Iris pigment epithelial cell (primary cell): ENCODE data around the gene COL5A2.

Experiments used
- DNase-seq: peaks from one replicate; pipeline ENCODE4 v3.0.0-alpha.2; 2011; ENCODE audit warnings: low read depth

COL5A2 gene

GRCh38 chr2:189147361-189147760 lies 32.2 kb downstream of the COL5A2 start:
- DNase-seq, result peak; percentile 44

DNA sequence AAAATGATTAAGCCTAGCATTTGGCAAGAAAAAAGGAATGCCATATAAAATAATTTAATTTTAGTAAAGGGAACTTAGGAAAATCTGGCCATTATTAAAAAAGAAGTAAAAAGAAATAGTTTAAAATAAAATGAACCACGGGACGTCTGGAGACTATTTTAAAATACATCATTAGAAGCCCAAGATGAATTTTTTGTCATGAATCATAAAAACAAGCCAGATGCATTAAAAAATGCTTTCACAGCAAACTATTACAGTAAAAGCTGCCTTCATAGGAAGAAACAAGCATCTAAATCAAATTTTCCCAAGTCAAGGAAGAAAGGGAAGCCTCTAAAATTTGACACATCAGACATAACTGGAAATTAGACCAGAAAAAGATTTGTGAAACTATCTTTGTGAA lies 33.0 kb downstream of the COL5A2 start:
- no peak for DNase-seq

- peak; percentile 42 for DNase-seq
Measured at GRCh38 chr2:189144700-189145211, 34.8 kb downstream of the COL5A2 start.

DNA sequence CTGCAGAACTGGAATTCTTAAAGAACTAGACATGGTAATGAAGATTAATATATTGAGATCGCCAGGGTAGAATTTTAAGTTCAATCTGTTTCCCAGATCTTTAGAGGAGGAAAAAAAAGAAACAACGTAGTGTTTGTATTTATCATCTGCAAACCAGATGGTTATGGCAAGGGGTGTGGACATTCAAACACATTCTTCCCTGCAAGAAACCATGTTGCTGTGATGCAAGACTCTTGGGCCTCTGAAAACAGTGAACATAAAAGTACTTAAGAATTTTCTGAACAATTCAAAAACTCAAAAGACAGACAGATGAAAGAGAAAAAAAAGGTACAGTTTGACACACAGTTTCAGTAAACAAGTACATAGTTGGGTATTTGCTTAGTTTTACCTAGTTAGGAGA lies 35.6 kb downstream of the COL5A2 start:
- peak; percentile 92 for DNase-seq

DNA sequence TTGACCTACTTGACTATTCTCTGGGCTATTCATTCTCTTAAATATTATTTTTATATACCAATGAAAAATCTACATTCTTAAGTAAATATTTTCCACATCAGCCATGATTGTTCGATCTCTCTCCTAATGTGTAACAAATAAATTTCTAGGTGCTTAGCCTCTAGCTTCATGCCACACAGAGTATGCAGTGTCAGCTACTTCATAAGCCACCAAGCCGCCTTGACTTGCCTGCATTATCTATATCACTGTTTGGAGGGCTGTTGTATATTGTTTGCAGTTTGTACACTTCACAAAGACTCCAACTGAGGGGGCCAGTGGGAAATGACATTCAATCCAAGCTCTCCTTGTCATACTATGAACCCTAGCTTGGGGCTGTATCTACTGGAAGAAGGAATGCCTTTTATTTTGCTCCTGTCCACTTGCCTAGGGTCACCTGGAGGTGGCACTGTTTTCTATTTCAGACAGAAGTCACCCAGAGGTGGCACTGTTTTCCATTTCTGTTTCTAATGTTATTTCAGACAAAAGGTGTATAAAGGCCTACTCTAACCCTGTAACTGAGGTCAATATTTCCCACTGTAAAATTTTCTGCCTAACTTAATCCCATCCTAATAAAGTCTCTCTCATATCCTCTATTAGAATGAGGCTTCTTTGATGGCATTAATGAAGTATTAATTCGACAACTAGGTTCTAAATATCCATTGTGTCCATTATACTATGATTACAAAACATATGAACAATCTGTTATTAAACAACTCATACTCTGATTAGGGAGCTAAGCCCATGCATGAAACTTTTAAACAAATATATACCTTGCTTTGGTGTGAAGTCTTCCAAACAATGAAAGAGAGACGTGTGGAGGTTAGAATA lies 36.4 kb downstream of the COL5A2 start:
- peak; percentile 55 for DNase-seq

DNA sequence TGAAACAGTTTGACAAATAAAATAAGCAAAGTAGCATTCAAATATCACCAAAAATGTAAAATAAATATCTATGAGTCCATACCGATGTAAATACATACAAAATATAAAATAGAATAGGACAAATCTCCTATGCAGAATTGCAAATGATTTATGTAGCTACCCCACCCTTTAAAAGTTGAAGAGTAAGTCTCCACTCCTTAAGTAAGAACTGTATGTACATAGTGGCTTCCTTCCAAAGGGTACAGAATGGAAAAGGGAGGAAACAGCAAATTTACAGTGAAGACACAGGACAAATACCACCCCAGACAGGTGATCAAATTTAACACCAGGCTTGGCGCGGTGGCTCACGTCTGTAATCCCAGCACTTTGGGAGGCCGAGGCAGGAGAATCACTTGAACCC lies 40.8 kb downstream of the COL5A2 start:
- DNase-seq, result no peak

DNA sequence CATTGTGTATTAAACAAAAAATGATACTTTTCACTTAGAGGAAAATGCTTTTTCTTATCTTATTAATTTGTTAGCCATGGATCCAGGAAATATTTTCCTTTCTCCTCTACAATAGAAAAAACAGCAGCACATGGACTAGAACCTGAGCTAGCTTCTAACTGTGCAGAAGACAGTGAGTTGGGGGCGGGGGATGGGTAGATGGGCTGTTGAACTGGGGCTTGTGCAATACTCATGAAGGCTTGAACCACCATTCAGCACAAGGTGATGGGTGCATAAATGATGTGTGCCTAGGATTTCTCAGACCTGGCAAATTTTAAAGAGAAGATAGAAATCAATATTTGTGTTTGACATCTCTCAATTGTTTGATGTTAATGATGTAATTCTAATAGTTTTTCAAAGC lies 42.0 kb downstream of the COL5A2 start:
- DNase-seq, result no peak

DNA sequence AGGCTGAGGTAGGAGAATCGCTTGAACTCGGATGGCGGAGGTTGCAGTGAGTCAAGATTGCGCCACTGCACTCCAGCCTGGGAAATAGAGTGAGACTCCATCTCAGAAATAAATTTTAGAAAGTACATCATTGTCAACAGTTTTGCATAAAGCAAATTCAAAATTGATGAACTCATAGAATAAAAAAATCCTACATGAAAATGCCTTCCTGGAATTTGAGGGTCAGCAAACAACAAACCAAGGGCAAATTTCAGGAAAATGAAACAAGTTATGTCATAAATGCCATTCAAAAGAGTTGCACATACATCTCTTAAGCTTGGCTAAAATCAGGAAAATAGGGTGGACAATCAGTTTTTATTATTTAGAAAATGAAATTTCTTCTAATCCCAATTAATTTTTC lies 45.1 kb downstream of the COL5A2 start:
- DNase-seq, result peak; percentile 47

DNA sequence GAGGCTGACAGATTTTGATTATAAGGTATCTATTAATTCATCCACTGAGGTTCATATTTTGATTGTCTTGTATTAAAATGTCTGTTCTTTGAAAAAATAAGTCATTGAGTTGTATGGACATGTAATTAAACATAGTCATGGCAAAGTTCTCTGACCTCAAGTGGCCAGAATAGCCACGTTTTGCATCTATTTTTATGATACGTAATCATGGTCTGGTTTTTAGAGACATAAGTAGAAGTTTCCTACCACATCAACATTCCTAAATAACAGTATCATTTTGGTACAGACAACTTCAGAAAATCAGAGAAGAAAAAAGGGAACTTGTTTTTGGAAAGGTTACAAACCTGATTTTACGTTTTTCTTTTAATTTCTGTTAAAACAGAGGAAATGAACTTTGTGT lies 47.6 kb downstream of the COL5A2 start:
- no peak for DNase-seq

DNA sequence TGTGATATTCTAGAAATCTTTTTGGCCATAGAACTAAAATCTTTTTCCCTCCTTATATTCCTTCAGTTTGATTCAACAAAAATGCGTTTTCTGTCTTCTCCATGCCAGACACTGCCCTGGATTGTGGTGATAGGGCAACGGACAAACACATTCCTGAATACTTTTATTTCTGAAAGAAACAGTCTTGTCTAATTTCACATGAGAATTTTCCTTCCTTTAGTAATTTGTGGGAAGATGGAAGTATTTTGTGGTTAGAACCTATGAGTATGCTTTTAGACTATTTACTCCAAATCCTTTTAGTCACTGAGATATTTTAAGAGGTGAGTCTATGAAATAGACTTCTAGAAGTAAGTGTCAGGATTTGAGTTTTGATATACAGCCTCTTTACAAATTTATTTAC lies 49.6 kb downstream of the COL5A2 start:
- peak; percentile 93 for DNase-seq

GRCh38 chr2:189128970-189129369 lies 50.6 kb downstream of the COL5A2 start:
- no peak for DNase-seq

DNA sequence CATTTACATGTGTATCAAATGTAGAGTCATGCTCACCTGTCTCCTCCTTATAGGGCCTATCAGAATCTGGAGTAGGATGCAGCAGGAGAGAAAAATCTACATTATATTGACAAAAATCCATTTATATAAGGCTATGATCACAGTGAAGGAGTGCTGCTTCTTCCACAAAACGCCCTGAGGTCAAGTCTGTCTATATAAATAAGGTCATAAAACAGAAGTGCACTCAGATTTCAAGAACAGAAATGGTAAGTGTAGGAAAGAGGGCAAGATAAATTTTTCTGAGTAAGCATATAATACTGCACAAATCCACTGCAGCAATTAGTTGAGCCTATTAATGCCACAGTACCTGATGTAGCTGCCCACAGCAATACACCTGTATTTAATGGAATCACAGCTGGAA lies 51.8 kb downstream of the COL5A2 start:
- DNase-seq, result no peak

DNA sequence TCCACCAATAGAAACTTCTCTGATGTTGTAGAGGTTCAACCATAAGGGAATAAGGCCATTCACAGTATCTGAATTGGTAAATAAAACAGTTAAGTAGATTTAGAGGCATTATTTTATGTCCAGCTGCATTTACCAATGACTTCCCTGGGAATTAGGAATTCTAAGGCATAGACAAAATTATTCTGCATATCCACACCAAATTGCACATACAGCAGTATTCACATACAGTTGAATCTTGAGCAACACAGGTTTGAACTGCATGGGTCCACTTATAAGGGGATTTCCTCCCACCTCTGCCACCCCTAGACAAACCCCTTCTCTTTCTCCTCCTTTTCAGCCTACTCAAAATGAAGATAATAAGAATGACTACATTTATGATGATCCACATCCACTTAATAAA lies 54.4 kb downstream of the COL5A2 start:
- DNase-seq, result no peak

DNA sequence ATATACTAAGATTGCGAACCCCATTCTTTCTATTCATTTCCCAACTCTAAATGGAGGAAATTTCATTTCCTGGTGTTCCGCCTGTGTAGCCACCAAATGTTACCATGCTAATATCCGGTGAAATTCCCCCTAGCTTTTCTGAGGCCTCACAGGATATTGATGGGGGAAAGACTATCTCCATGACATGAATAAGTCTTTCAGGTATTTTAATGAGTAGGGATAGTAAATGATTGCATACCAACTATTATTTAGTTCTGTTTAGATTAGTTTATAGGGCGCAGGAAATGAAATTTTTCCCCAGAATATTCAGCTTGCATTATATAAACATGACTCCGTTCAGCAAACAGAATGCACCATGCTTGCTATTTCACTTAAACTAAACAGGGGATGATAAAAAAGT lies 55.4 kb downstream of the COL5A2 start:
- DNase-seq, result peak; percentile 59

DNA sequence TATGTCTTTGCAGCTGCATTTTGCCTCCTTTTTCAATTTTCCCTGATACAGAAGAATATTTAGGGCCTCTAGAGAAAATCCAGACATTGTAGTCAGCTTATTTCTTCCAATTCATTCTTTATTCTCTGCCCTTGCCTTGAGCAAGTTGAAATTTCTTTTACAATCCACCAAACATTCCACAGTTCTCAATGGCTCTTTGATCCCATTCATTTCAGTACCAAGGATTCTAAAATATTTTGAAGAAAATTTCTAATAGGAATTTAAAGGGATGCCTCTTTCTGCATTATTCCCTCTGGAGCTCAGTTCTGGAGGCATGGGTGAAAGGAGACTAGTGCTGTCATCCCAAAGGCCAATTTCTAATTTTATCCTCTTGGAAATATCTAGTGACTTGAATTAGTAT lies 61.2 kb downstream of the COL5A2 start:
- DNase-seq, result no peak

DNA sequence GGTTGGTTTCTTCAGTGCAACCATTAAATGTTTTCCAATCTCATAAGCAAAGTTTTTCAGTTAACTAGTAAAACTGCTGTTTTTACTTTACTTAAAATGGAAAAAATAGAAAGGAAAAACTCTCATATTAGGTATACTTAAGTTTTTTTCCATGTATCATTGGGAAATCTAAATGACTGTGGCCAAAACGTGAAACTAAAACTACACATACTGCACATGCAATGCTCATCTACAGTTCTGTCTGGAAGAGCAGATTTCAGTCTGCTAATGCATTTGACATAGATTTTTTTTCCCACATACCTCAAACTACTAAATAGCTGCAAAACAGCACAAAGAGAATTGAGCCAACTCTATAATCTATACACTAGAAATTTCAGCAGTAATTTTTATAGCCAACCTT lies 62.6 kb downstream of the COL5A2 start:
- peak; percentile 59 for DNase-seq

DNA sequence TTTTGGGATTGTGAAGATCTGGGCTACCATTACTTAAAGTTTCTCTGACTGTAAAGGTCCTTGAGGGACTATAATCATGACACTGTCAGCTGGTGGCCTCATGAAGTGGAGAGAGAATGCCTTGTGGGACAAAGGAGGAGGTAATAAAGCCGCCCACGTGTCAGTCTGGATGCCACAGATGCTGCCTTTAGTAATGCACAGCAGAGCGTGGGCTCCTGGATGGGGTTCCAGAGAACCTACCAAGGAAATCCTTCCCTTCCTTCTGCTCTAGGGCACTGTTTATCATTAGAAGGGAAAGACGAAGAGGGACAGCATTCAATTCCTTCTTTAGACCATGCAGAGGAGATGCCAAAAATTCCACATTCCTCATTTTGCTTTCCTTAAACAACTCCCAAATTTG lies 63.5 kb downstream of the COL5A2 start:
- no peak for DNase-seq

GRCh38 chr2:189115126-189115525 lies 64.4 kb downstream of the COL5A2 start:
- DNase-seq, result no peak

DNA sequence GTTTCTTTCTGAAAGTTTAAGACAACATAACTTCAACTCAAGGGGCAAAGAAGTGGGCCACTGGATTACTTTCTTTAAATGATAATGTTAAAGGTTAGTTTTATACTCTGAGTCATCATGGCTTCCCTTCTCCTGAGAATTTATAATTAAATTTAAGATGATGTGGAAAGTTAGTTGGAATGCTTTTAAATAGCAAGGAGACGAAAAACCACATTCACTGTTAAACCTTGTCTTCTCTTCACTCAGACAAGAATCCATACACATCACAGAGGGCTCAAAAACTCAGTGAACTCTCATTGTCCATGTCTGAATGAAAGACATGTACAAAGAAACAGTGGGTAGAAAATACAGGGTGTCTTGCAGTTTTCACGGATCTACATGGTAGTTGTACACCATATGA lies 65.6 kb downstream of the COL5A2 start:
- no peak for DNase-seq

DNA sequence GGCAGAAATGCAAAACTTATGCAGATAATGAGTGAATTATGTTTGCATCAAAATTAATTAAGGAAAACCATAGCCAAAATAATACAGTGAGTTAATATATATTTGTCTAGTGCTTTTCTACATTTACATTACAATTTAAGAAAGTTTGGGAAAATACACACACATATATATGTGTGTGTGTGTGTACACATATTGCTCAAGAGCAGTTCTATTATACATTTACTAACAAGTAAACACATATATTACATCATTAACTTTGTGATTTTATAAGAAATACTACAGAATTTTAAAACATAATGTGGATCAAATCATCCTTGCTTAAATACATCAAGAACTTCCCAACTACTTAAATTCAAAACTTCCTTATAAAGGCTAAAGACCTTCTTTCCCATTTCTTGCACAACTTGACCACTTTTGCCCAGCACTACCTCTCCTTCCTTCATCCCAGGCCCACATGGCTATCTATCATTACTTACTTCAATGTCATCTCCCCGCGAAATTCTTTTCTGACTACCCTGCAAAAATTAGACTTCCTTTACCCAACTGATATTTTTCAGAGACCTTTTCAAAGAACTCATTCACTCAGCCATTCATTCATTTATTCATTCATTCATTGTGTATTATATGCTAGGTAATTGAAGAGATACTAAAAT lies 68.4 kb downstream of the COL5A2 start:
- DNase-seq, result no peak

DNA sequence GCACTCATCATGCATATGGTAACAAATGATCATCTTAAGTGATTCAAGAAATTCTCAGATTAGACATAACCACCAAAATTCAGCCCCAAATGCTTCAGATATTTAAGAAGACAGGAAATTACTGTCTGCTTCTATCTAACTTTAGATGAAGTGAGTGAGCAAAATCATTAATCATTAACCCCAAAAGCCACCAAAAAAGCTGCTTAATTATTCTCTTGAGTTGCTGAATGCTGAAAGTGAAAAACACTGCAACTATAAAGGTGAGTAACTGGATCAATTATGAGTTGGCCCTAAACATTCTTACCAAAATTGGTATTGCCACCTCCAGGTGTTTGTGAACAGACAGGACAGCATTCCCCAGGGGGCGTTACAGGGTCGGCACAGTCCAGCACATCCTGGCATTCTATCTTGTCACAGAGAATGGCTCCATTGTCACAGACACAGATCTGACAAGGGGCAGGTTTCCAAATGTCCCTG lies 69.6 kb downstream of the COL5A2 start:
- peak; percentile 35 for DNase-seq

GRCh38 chr2:189104934-189105333 lies 74.6 kb downstream of the COL5A2 start:
- DNase-seq, result peak; percentile 79

DNA sequence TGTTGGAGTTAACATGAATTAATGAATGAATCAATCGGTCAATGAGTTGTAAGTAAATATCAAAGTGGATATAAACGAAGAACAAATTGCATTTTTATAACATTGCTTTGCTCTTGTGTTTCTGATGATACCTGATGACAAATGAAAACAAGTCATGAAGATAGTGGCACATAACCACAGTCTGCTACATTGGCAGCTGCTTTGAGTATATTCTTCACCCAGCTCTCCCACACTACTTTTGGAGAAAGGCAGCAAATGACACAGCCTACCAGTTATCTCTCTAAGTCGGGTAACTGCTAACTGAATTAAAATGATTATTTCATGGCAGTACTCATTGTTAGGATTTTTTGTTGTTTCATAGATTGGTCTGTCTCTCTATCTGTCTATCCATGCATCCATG lies 76.8 kb downstream of the COL5A2 start:
- no peak for DNase-seq
